GM18951 (cell line): Measurements from ENCODE around the gene CYP4F2.
"Not testable (repeated sequence)": the region's sequence is repeated elsewhere in the genome, so short reads cannot be mapped to it uniquely, and the experiment has no call there.

Source experiments
- POLR2A ChIP-seq: IDR thresholded peaks from 4 replicates; pipeline ENCODE4 v1.6.1; 2011; ENCODE audit warnings: mild to moderate bottlenecking; ENCODE audit not compliant: insufficient read length, insufficient read depth; ENCODE audit errors: extremely low read depth
- in situ Hi-C: fragments of 300-500 bp; cut with MboI; formaldehyde crosslinking; loops from one replicate; pipeline ENCODE4 v1.12.0; 2022; ENCODE audit warnings: low sequenced_read_pairs, mixed read lengths, inconsistent platforms; ENCODE audit not compliant: unreplicated experiment

The CYP4F2 gene

GRCh38 chr19:15915109-15915508 lies 17.2 kb upstream of the CYP4F2 start:
- no peak for TF ChIP-seq POLR2A
- in situ Hi-C loops: no loop called here

GRCh38 chr19:15913830-15914229 lies 16.0 kb upstream of the CYP4F2 start:
- in situ Hi-C loops: no loop called here
- TF ChIP-seq POLR2A: no peak

- in situ Hi-C loops: no loop called here
- TF ChIP-seq POLR2A: no peak
Observed at GRCh38 chr19:15913384-15913783, 15.5 kb upstream of the CYP4F2 start.

GRCh38 chr19:15911599-15912235 lies 13.8 kb upstream of the CYP4F2 start:
- in situ Hi-C loops: no loop called here
- TF ChIP-seq POLR2A: no peak

- TF ChIP-seq POLR2A: no peak
- in situ Hi-C loops: loop anchor here (5.0 kb wide), 1 partner anchor 198 kb away; no protein-coding TSS in a partner anchor
Observed at GRCh38 chr19:15905026-15905425, 7.2 kb upstream of the CYP4F2 start.

GRCh38 chr19:15902898-15903297 lies 5.0 kb upstream of the CYP4F2 start:
- in situ Hi-C loops: not testable (repeated sequence)

GRCh38 chr19:15902254-15902653 lies 4.4 kb upstream of the CYP4F2 start:
- no peak for TF ChIP-seq POLR2A
- in situ Hi-C loops: no loop called here

GRCh38 chr19:15900504-15900903 lies 2.6 kb upstream of the CYP4F2 start:
- in situ Hi-C loops: no loop called here
- TF ChIP-seq POLR2A: no peak

GRCh38 chr19:15900032-15900431 lies 2.2 kb upstream of the CYP4F2 start:
- in situ Hi-C loops: not testable (repeated sequence)

- in situ Hi-C loops: not testable (repeated sequence)
Observed at GRCh38 chr19:15899561-15899960, 1.7 kb upstream of the CYP4F2 start.

- TF ChIP-seq POLR2A: no peak
- in situ Hi-C loops: no loop called here
Observed at GRCh38 chr19:15897026-15897737, 692 bp downstream of the CYP4F2 start.

- in situ Hi-C loops: no loop called here
- TF ChIP-seq POLR2A: no peak
Observed at GRCh38 chr19:15895876-15896430, 1.9 kb downstream of the CYP4F2 start.

- in situ Hi-C loops: no loop called here
Observed at GRCh38 chr19:15894359-15894758, 3.5 kb downstream of the CYP4F2 start.

GRCh38 chr19:15893477-15893876 lies 4.4 kb downstream of the CYP4F2 start:
- TF ChIP-seq POLR2A: no peak
- in situ Hi-C loops: no loop called here

More at GRCh38 chr19:15894359-15894758, 3.5 kb downstream of the CYP4F2 start:
- TF ChIP-seq POLR2A: no peak
